ENCODE measurements around the gene TRIP13. TPM values are rescaled to one million over a fixed set of nuclear protein-coding genes. Genes with fewer than 3 reads are reported as not detected.

TRIP13 gene
- total and polyA plus RNA-seq, 2 of the 4 experiments (the other 2 are of a cell fraction), result 17.1 to 35.5 TPM

DNA sequence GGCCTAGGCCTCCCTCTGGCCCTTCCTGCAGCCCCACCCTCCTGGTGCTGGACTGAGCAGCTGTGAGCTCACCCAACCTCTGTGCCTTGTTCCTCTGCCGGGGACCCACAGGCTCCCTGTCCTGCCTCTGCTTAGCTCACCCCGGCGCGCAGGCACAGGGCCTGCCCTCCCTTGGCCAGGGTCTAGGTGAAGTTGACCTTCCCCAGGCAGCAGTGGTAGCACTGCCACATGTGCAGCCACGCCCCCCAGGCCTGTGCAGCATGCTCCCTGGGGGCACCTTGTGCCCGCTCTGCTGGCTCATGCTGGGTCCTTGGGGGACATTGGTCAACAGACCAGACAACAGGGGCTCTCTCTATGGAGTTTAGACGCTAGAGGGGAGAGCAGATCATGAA, 18.1 kb downstream of the TRIP13 start:
- no TSS peak for BruUV-seq (replicated peaks)
- Histone ChIP-seq H2AK9ac (replicated peaks; ENCODE audit: low read depth, low read length, poor library complexity) (no peak overlapping the region), H3K4me1 (ENCODE audit: control insufficient read depth, insufficient read depth, low read length) (0 out of 2 replicates have a peak, but pooled peaks cover 3% of the 10 kb centered on the region), H3K56ac (ENCODE audit: extremely low read depth, insufficient read depth, low read length) (no peak overlapping the region), H2BK5ac (ENCODE audit: low read depth, low read length, poor library complexity, severe bottlenecking) (no peak overlapping the region), H4K20me1 (ENCODE audit: insufficient read depth, low read length) (no peaks in the 10 kb centered on the region), H3K27ac (ENCODE audit: insufficient read depth, low read length) (no peak overlapping the region), H3K27me3 (ENCODE audit: control insufficient read depth, insufficient read depth, low read length) (no peaks in the 10 kb centered on the region), H3K9ac (ENCODE audit: low read depth, low read length) (no peak overlapping the region), H3K14ac (replicated peaks; ENCODE audit: low read depth, low read length) (no peak overlapping the region), H2AK5ac (ENCODE audit: low read depth, low read length) (no peak overlapping the region), H3K36me3 (ENCODE audit: control insufficient read depth, insufficient read depth, low read length) (peaks cover 21% of the 10 kb centered on the region), H4K5ac (ENCODE audit: low read depth, low read length) (no peak overlapping the region), H3K18ac (ENCODE audit: low read depth, low read length) (no peak overlapping the region), H3K9me3 (ENCODE audit: control insufficient read depth, insufficient read depth, low read length) (no peaks in the 10 kb centered on the region), H2AFZ (replicated peaks; ENCODE audit: low read length, poor library complexity) (no peak overlapping the region), H3K4me3 (ENCODE audit: insufficient read depth, low read depth, low read length) (no peak overlapping the region), H2BK20ac (ENCODE audit: low read depth, low read length) (no peak overlapping the region), H3K9me1 (ENCODE audit: insufficient read depth, low read length) (no peaks in the 10 kb centered on the region; the same call in 1 of the 2 replicates), H3K4me2 (ENCODE audit: low read depth, low read length) (no peak overlapping the region), H3K79me1 (ENCODE audit: low read depth in 1 of 2, low read length in 2 of 2) (peaks cover 5 to 7% of the 10 kb centered on the region in 2 experiments; a peak in 3 of 4 replicates), H4K91ac (ENCODE audit: insufficient read depth, low read depth, low read length) (no peak overlapping the region), H3K4ac (ENCODE audit: low read depth, low read length) (no peak overlapping the region), H2BK120ac (ENCODE audit: low read depth, low read length) (no peak overlapping the region), H3K23ac (ENCODE audit: low read depth, low read length) (no peak overlapping the region), H4K8ac (ENCODE audit: low read depth in 2 of 2, low read length in 2 of 2) (no peak overlapping the region), H2BK15ac (ENCODE audit: low read depth, low read length) (no peak overlapping the region)
- in situ Hi-C loops (cut with MboI; ENCODE audit: low sequenced_read_pairs) (no loop called here), dilution Hi-C loops (cut with HindIII; ENCODE audit: low sequenced_read_pairs, unreplicated experiment) (no loop called here), intact Hi-C loops (cut with micrococcal nuclease) (no loop called here)
- ChIA-PET CTCF (no interaction called here), POLR2A (ENCODE audit: unreplicated experiment) (no interaction called here)
- WGBS, 2 experiments (ENCODE audit: extremely low coverage in 2 of 2, insufficient read length in 1 of 2), result 100% methylated on average over 4 of the region's 7 CpGs; no CpG with 5 or more reads in 1 of the 2 experiments
- ATAC-seq (ENCODE audit: low read depth) (no peak), DNase-seq (no peak)
- TF ChIP-seq CEBPB (IDR thresholded peaks at IDR 0.05; ENCODE audit: low read depth, low read length), result no peak
- no peak for TF ChIP-seq NFE2L2 (IDR thresholded peaks at IDR 0.05; ENCODE audit: low read depth, low read length)
- no peak for TF ChIP-seq MAFK (IDR thresholded peaks at IDR 0.05; ENCODE audit: low read depth, low read length)
- TF ChIP-seq, protein P1, sequence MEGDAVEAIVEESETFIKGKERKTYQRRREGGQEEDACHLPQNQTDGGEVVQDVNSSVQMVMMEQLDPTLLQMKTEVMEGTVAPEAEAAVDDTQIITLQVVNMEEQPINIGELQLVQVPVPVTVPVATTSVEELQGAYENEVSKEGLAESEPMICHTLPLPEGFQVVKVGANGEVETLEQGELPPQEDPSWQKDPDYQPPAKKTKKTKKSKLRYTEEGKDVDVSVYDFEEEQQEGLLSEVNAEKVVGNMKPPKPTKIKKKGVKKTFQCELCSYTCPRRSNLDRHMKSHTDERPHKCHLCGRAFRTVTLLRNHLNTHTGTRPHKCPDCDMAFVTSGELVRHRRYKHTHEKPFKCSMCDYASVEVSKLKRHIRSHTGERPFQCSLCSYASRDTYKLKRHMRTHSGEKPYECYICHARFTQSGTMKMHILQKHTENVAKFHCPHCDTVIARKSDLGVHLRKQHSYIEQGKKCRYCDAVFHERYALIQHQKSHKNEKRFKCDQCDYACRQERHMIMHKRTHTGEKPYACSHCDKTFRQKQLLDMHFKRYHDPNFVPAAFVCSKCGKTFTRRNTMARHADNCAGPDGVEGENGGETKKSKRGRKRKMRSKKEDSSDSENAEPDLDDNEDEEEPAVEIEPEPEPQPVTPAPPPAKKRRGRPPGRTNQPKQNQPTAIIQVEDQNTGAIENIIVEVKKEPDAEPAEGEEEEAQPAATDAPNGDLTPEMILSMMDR (conservative IDR thresholded peaks at IDR 0.05; ENCODE audit: low read depth, low read length), result no peak
- TF ChIP-seq, protein P2, sequence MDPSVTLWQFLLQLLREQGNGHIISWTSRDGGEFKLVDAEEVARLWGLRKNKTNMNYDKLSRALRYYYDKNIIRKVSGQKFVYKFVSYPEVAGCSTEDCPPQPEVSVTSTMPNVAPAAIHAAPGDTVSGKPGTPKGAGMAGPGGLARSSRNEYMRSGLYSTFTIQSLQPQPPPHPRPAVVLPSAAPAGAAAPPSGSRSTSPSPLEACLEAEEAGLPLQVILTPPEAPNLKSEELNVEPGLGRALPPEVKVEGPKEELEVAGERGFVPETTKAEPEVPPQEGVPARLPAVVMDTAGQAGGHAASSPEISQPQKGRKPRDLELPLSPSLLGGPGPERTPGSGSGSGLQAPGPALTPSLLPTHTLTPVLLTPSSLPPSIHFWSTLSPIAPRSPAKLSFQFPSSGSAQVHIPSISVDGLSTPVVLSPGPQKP (IDR thresholded peaks at IDR 0.05; ENCODE audit: borderline replicate concordance, low read depth, low read length), result no peak
- no peak for TF ChIP-seq SMC3 (IDR thresholded peaks at IDR 0.05; ENCODE audit: low read depth, low read length)
- TF ChIP-seq RCOR1 (IDR thresholded peaks at IDR 0.05; ENCODE audit: insufficient replicate concordance, low read length), result no peak
- TF ChIP-seq BHLHE40 (IDR thresholded peaks at IDR 0.05; ENCODE audit: low read depth, low read length), result no peak
- TF ChIP-seq MXI1 (IDR thresholded peaks at IDR 0.05; ENCODE audit: borderline replicate concordance, low read depth, low read length), result no peak
- no peak for TF ChIP-seq MAZ (IDR thresholded peaks at IDR 0.05; ENCODE audit: borderline replicate concordance, low read depth, low read length)
- TF ChIP-seq, protein P3, sequence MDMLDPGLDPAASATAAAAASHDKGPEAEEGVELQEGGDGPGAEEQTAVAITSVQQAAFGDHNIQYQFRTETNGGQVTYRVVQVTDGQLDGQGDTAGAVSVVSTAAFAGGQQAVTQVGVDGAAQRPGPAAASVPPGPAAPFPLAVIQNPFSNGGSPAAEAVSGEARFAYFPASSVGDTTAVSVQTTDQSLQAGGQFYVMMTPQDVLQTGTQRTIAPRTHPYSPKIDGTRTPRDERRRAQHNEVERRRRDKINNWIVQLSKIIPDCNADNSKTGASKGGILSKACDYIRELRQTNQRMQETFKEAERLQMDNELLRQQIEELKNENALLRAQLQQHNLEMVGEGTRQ (IDR thresholded peaks at IDR 0.05; ENCODE audit: low read depth, low read length), result no peak
- no peak for TF ChIP-seq CHD1 (IDR thresholded peaks at IDR 0.05; ENCODE audit: low read depth, low read length)
- no peak for TF ChIP-seq RAD21 (IDR thresholded peaks at IDR 0.05; ENCODE audit: low read length)
- no peak for TF ChIP-seq FOS (IDR thresholded peaks at IDR 0.05; ENCODE audit: low read depth, low read length)
- no peak for TF ChIP-seq RFX5 (IDR thresholded peaks at IDR 0.05; ENCODE audit: low read depth, low read length)

Data from IMR-90 (cell line).